ENCODE measurements around the gene FCHSD2. TPM values are rescaled to one million over a fixed set of nuclear protein-coding genes. Genes with fewer than 3 reads are reported as not detected.
"Not testable (repeated sequence)": the region's sequence is repeated elsewhere in the genome, so short reads cannot be mapped to it uniquely, and the experiment has no call there.

Gene FCHSD2
- total and polyA plus RNA-seq, 9 of the 15 experiments (the other 6 are each of a cell fraction or from before 2014, with no cell fraction given), result 1.8 to 14.7 (median 6.4) TPM

GRCh38 chr11:73124800-73125199 lies 17.3 kb downstream of the FCHSD2 start:
- Histone ChIP-seq H3K79me2 (ENCODE audit: control insufficient read depth, insufficient read depth, low read length) (no peaks in the 10 kb centered on the region), H2AFZ (ENCODE audit: low read depth, low read length) (no peak overlapping the region), H3K4me3 (no peak overlapping the region), H3K9ac (ENCODE audit: insufficient read depth in 1 of 2, low read depth in 2 of 2, low read length in 2 of 2) (no peak overlapping the region), H3K27ac (ENCODE audit: extremely low read depth, low read depth, low read length) (no peak overlapping the region), H3K9me1 (ENCODE audit: control insufficient read depth, insufficient read depth, low read length) (no peaks in the 10 kb centered on the region), H4K20me1 (replicated peaks; ENCODE audit: control insufficient read depth, insufficient read depth, low read length) (no peaks in the 10 kb centered on the region), H3K36me3 (ENCODE audit: control insufficient read depth, insufficient read depth, low read length) (no peaks in the 10 kb centered on the region), H3K4me1 (replicated peaks in 1 of 2; ENCODE audit: control insufficient read depth in 2 of 2, insufficient read depth in 2 of 2, low read length in 2 of 2) (no peaks in the 10 kb centered on the region), H3K4me2 (ENCODE audit: insufficient read depth, low read length) (no peak overlapping the region), H3K9me3 (replicated peaks; ENCODE audit: control insufficient read depth, insufficient read depth, low read depth, low read length) (no peaks in the 10 kb centered on the region), H3K27me3 (ENCODE audit: control insufficient read depth in 2 of 2, insufficient read depth in 2 of 2, low read length in 2 of 2) (no peaks in the 10 kb centered on the region)
- FAIRE-seq, result no peak
- intact Hi-C loops (cut with micrococcal nuclease) (no loop called here), in situ Hi-C loops (cut with MboI) (no loop called here)
- no TSS peak for BruUV-seq (replicated peaks)
- ChIA-PET CTCF (ENCODE audit: low intra/inter-chr PET ratio) (no interaction called here), POLR2A (interaction anchor here (0.6 to 1.3 kb wide), 3 partner anchors 10 to 204 kb away, joined by 3 read pairs; partner anchors contain the start of gene FCHSD2)
- 0 out of 2 replicates have a peak, but pooled peaks have one; percentile 53 for TF ChIP-seq ZFP1 (CRISPR knock-in tag; IDR thresholded peaks at IDR 0.05)
- no peak for TF ChIP-seq RBM34 (IDR thresholded peaks at IDR 0.05; ENCODE audit: borderline replicate concordance, insufficient read depth, low read length)
- no peak for ATAC-seq
- DNase-seq (ENCODE audit: extremely low read depth in 1 of 4, low spot score in 3 of 4), result no peak

GRCh38 chr11:73123892-73124291 lies 18.2 kb downstream of the FCHSD2 start:
- 92% methylated on average over 4 of the region's 4 CpGs for WGBS (ENCODE audit: insufficient coverage, low coverage, missing lambda C conversion rate)
- H3K79me2 ChIP-seq (ENCODE audit: control insufficient read depth, insufficient read depth, low read length); H3K27me3 ChIP-seq (ENCODE audit: control insufficient read depth in 2 of 2, insufficient read depth in 2 of 2, low read length in 2 of 2); H4K20me1 ChIP-seq (replicated peaks; ENCODE audit: control insufficient read depth, insufficient read depth, low read length); H3K36me3 ChIP-seq (ENCODE audit: control insufficient read depth, insufficient read depth, low read length); DNase-seq (ENCODE audit: extremely low read depth in 1 of 4, low spot score in 3 of 4); FAIRE-seq; H3K9me1 ChIP-seq (ENCODE audit: control insufficient read depth, insufficient read depth, low read length); in situ Hi-C loops (cut with MboI); H3K4me3 ChIP-seq; H2AFZ ChIP-seq (ENCODE audit: low read depth, low read length); H3K27ac ChIP-seq (ENCODE audit: extremely low read depth, low read depth, low read length); CTCF ChIA-PET (ENCODE audit: low intra/inter-chr PET ratio); H3K9ac ChIP-seq (ENCODE audit: insufficient read depth in 1 of 2, low read depth in 2 of 2, low read length in 2 of 2); H3K9me3 ChIP-seq (replicated peaks; ENCODE audit: control insufficient read depth, insufficient read depth, low read depth, low read length); H3K4me1 ChIP-seq (replicated peaks in 1 of 2; ENCODE audit: control insufficient read depth in 2 of 2, insufficient read depth in 2 of 2, low read length in 2 of 2); intact Hi-C loops (cut with micrococcal nuclease); ATAC-seq; BruUV-seq (replicated peaks); H3K4me2 ChIP-seq (ENCODE audit: insufficient read depth, low read length): not testable (repeated sequence)
- POLR2A ChIA-PET, result interaction anchor here (0.8 kb wide), 1 partner anchor 12 kb away, joined by 4 read pairs; no protein-coding TSS in a partner anchor
- TF ChIP-seq BCOR (IDR thresholded peaks at IDR 0.05) (peak; percentile 60; the same call in 1 of the 2 replicates), RBM25 (IDR thresholded peaks at IDR 0.05; ENCODE audit: low read depth, low read length, severe bottlenecking) (peak; percentile 4), ZNF146 (CRISPR knock-in tag; IDR thresholded peaks at IDR 0.05; ENCODE audit: unreplicated experiment) (peak; percentile 97)

All from K562 (cell line).